GM23338 (cell line): ENCODE measurements around the gene PDE4D.

Source experiments
- CREB1 ChIP-seq: fragments of 250-450 bp; sonication (Bioruptor Pico); IDR thresholded peaks from 2 replicates; pipeline ENCODE4 v1.5.0; 2020; ENCODE audit warnings: low read depth, mild to moderate bottlenecking, moderate library complexity
- EZH2 ChIP-seq: fragments of 200-600 bp; sonication (generic); IDR thresholded peaks from one replicate; pipeline ENCODE4 v1.8.0; 2017; ENCODE audit warnings: antibody characterized with exemption, mild to moderate bottlenecking, low read depth; ENCODE audit not compliant: unreplicated experiment
- EZH2phosphoT487 ChIP-seq: fragments of 200-600 bp; sonication (generic); IDR thresholded peaks from one replicate; pipeline ENCODE4 v1.8.1; 2018; ENCODE audit warnings: antibody characterized with exemption; ENCODE audit not compliant: unreplicated experiment
- JUNB ChIP-seq: IDR thresholded peaks from one replicate; pipeline ENCODE4 v1.6.1; 2016; ENCODE audit warnings: antibody characterized with exemption; ENCODE audit not compliant: unreplicated experiment
- POLR2AphosphoS5 ChIP-seq: IDR thresholded peaks from 2 replicates; pipeline ENCODE4 v1.6.1; 2016; ENCODE audit warnings: antibody characterized with exemption, low read depth
- REST ChIP-seq: IDR thresholded peaks from one replicate; pipeline ENCODE4 v1.6.1; 2018; ENCODE audit warnings: antibody characterized with exemption; ENCODE audit not compliant: unreplicated experiment
- TF ChIP-seq, protein P1 (sequence below), 2 experiments: fragments of 200-600 bp in 1 of 2; sonication (generic) in 1 of 2; conservative IDR thresholded peaks; 2 replicates each; pipeline versions ENCODE4 v1.5.1 to v1.6.1; 2016 to 2017; ENCODE audit warnings: antibody characterized with exemption in 2 of 2, low read depth in 2 of 2, mild to moderate bottlenecking in 2 of 2, moderate library complexity in 1 of 2
- TF ChIP-seq, protein P2 (sequence below): fragments of 250-450 bp; sonication (Bioruptor Pico); IDR thresholded peaks from 2 replicates; pipeline ENCODE4 v1.5.0; 2020; ENCODE audit warnings: mild to moderate bottlenecking, moderate library complexity

DNA sequence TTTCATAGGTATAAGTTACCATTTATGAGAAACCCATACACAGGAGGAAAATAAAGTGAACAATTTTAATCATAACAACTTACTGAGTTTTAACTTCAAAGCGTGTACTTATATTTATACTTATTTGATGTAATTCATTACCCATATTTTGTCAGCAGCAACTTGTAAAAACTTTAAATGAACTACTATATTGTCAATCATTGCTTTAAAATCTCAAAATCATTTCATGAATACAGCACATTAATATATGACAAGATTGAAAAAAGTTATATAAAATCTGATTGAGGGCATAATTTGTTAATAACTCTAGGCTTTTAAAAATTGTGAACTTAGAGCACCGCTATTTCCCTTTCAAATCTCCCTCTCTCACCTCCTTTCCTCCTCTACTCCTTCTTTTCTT, 573.1 kb downstream of the PDE4D start:
- TF ChIP-seq, protein P1, sequence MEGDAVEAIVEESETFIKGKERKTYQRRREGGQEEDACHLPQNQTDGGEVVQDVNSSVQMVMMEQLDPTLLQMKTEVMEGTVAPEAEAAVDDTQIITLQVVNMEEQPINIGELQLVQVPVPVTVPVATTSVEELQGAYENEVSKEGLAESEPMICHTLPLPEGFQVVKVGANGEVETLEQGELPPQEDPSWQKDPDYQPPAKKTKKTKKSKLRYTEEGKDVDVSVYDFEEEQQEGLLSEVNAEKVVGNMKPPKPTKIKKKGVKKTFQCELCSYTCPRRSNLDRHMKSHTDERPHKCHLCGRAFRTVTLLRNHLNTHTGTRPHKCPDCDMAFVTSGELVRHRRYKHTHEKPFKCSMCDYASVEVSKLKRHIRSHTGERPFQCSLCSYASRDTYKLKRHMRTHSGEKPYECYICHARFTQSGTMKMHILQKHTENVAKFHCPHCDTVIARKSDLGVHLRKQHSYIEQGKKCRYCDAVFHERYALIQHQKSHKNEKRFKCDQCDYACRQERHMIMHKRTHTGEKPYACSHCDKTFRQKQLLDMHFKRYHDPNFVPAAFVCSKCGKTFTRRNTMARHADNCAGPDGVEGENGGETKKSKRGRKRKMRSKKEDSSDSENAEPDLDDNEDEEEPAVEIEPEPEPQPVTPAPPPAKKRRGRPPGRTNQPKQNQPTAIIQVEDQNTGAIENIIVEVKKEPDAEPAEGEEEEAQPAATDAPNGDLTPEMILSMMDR (conservative IDR thresholded peaks at IDR 0.05; ENCODE audit: low read depth in 2 of 2), result no peak
- TF ChIP-seq JUNB (no peak), REST (no peak), CREB1 (CRISPR knock-in tag) (no peak), POLR2AphosphoS5 (no peak), EZH2 (no peak), EZH2phosphoT487 (no peak)
- TF ChIP-seq, protein P2, sequence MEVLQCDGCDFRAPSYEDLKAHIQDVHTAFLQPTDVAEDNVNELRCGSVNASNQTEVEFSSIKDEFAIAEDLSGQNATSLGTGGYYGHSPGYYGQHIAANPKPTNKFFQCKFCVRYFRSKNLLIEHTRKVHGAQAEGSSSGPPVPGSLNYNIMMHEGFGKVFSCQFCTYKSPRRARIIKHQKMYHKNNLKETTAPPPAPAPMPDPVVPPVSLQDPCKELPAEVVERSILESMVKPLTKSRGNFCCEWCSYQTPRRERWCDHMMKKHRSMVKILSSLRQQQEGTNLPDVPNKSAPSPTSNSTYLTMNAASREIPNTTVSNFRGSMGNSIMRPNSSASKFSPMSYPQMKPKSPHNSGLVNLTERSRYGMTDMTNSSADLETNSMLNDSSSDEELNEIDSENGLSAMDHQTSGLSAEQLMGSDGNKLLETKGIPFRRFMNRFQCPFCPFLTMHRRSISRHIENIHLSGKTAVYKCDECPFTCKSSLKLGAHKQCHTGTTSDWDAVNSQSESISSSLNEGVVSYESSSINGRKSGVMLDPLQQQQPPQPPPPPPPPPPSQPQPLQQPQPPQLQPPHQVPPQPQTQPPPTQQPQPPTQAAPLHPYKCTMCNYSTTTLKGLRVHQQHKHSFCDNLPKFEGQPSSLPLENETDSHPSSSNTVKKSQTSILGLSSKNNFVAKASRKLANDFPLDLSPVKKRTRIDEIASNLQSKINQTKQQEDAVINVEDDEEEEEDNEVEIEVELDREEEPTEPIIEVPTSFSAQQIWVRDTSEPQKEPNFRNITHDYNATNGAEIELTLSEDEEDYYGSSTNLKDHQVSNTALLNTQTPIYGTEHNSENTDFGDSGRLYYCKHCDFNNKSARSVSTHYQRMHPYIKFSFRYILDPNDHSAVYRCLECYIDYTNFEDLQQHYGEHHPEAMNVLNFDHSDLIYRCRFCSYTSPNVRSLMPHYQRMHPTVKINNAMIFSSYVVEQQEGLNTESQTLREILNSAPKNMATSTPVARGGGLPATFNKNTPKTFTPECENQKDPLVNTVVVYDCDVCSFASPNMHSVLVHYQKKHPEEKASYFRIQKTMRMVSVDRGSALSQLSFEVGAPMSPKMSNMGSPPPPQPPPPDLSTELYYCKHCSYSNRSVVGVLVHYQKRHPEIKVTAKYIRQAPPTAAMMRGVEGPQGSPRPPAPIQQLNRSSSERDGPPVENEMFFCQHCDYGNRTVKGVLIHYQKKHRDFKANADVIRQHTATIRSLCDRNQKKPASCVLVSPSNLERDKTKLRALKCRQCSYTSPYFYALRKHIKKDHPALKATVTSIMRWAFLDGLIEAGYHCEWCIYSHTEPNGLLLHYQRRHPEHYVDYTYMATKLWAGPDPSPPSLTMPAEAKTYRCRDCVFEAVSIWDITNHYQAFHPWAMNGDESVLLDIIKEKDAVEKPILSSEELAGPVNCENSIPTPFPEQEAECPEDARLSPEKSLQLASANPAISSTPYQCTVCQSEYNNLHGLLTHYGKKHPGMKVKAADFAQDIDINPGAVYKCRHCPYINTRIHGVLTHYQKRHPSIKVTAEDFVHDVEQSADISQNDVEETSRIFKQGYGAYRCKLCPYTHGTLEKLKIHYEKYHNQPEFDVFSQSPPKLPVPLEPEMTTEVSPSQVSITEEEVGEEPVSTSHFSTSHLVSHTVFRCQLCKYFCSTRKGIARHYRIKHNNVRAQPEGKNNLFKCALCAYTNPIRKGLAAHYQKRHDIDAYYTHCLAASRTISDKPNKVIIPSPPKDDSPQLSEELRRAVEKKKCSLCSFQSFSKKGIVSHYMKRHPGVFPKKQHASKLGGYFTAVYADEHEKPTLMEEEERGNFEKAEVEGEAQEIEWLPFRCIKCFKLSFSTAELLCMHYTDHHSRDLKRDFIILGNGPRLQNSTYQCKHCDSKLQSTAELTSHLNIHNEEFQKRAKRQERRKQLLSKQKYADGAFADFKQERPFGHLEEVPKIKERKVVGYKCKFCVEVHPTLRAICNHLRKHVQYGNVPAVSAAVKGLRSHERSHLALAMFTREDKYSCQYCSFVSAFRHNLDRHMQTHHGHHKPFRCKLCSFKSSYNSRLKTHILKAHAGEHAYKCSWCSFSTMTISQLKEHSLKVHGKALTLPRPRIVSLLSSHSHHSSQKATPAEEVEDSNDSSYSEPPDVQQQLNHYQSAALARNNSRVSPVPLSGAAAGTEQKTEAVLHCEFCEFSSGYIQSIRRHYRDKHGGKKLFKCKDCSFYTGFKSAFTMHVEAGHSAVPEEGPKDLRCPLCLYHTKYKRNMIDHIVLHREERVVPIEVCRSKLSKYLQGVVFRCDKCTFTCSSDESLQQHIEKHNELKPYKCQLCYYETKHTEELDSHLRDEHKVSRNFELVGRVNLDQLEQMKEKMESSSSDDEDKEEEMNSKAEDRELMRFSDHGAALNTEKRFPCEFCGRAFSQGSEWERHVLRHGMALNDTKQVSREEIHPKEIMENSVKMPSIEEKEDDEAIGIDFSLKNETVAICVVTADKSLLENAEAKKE (CRISPR knock-in tag), result no peak
